ENCODE data around the gene HES5. TPM values are rescaled to one million over a fixed set of nuclear protein-coding genes. Genes with fewer than 3 reads are reported as not detected.

HES5 gene
- polyA plus RNA-seq, 1 donor from 2014 or later = 0.81 TPM

GRCh38 chr1:2526824-2527555, 3.1 kb downstream of the HES5 start:
- peaks cover 54% of the 10 kb centered on the region for H3K79me2 ChIP-seq (replicated peaks; ENCODE audit: insufficient read depth, low read length)
- no peaks in the 10 kb centered on the region for H3K9me2 ChIP-seq (ENCODE audit: insufficient read depth, low read length)
- no peaks in the 10 kb centered on the region for H3K36me3 ChIP-seq (ENCODE audit: insufficient read depth, low read length)
- peaks cover 10% of the 10 kb centered on the region for H4K20me1 ChIP-seq (ENCODE audit: insufficient read depth)
- H3F3A ChIP-seq (ENCODE audit: insufficient read depth, low read length, poor library complexity, severe bottlenecking) = no peaks in the 10 kb centered on the region
- H3K27me3 ChIP-seq (ENCODE audit: insufficient read depth, low read depth, low read length) = no peaks in the 10 kb centered on the region
- H3K9ac ChIP-seq (ENCODE audit: low read length) = peak overlapping the region; percentile 64
- TF ChIP-seq CTCF (IDR thresholded peaks at IDR 0.05; ENCODE audit: poor library complexity, severe bottlenecking) (no peak), EZH2 (IDR thresholded peaks at IDR 0.05; ENCODE audit: borderline replicate concordance, insufficient read depth, low read length, poor library complexity, severe bottlenecking) (no peak), TAF1 (IDR thresholded peaks at IDR 0.05; ENCODE audit: low read depth) (no peak), RAD21 (conservative IDR thresholded peaks at IDR 0.05) (no peak), SMC3 (conservative IDR thresholded peaks at IDR 0.05; ENCODE audit: poor library complexity) (no peak), REST (IDR thresholded peaks at IDR 0.05; ENCODE audit: borderline replicate concordance) (no peak)
- H3K4me2 ChIP-seq (ENCODE audit: low read length) = no peak overlapping the region
- H3K27ac ChIP-seq (ENCODE audit: low read length) = peak overlapping the region; percentile 63
- no peak overlapping the region for H2AFZ ChIP-seq (ENCODE audit: low read depth, low read length)
- H3K4me3 ChIP-seq (ENCODE audit: low read length) = peak overlapping the region; percentile 89
- no peaks in the 10 kb centered on the region for H3K9me3 ChIP-seq (ENCODE audit: low read length)

- Histone ChIP-seq H3K9me3 (ENCODE audit: low read length) (no peaks in the 10 kb centered on the region), H3K27ac (ENCODE audit: low read length) (peak within 1 kb of the TSS; percentile 63), H3F3A (ENCODE audit: insufficient read depth, low read length, poor library complexity, severe bottlenecking) (no peaks in the 10 kb centered on the region), H3K4me3 (ENCODE audit: low read length) (peak within 1 kb of the TSS; percentile 89), H2AFZ (ENCODE audit: low read depth, low read length) (no peak within 1 kb of the TSS), H3K36me3 (ENCODE audit: insufficient read depth, low read length) (no peaks in the 10 kb centered on the region), H3K79me2 (replicated peaks; ENCODE audit: insufficient read depth, low read length) (peaks cover 50% of the 10 kb centered on the region), H3K27me3 (ENCODE audit: insufficient read depth, low read depth, low read length) (no peaks in the 10 kb centered on the region), H3K4me2 (ENCODE audit: low read length) (peak within 1 kb of the TSS; percentile 84), H4K20me1 (ENCODE audit: insufficient read depth) (peaks cover 10% of the 10 kb centered on the region), H3K9me2 (ENCODE audit: insufficient read depth, low read length) (no peaks in the 10 kb centered on the region), H3K9ac (ENCODE audit: low read length) (peak within 1 kb of the TSS; percentile 79)
- TF ChIP-seq RAD21 (conservative IDR thresholded peaks at IDR 0.05) (peak; percentile 11), CTCF (IDR thresholded peaks at IDR 0.05; ENCODE audit: poor library complexity, severe bottlenecking) (peak; percentile 18), SMC3 (conservative IDR thresholded peaks at IDR 0.05; ENCODE audit: poor library complexity) (peak; percentile 41), REST (IDR thresholded peaks at IDR 0.05; ENCODE audit: borderline replicate concordance) (peak; percentile 65), TAF1 (IDR thresholded peaks at IDR 0.05; ENCODE audit: low read depth) (peak; percentile 52), POLR2AphosphoS5 (IDR thresholded peaks at IDR 0.05) (peak; percentile 96), EZH2 (IDR thresholded peaks at IDR 0.05; ENCODE audit: borderline replicate concordance, insufficient read depth, low read length, poor library complexity, severe bottlenecking) (no peak), EP300 (conservative IDR thresholded peaks at IDR 0.05; ENCODE audit: poor library complexity, severe bottlenecking) (no peak), MXI1 (conservative IDR thresholded peaks at IDR 0.05; ENCODE audit: poor library complexity, severe bottlenecking) (peak; percentile 64)
Measured at GRCh38 chr1:2525920-2526823, 3.9 kb downstream of the HES5 start, which contains the start of gene PANK4. TSS of gene PANK4 (minus strand) at chr1:2526596. CDS start at chr1:2526587, 9 bp downstream.
